ENCODE data around the gene MRPL44. TPM values are rescaled to one million over a fixed set of nuclear protein-coding genes. Genes with fewer than 3 reads are reported as not detected.
A peak's percentile ranks its signal among the peaks of the same experiment; 100 is the strongest.

The MRPL44 gene
- total and polyA plus RNA-seq, 2 experiments from 2014 or later, result 24.1 to 34.9 TPM

- 85 to 92% methylated on average over 7 of the region's 7 CpGs for WGBS, 2 experiments (ENCODE audit: low coverage in 1 of 2, low lambda C conversion rate in 2 of 2, missing lambda C conversion rate in 2 of 2)
- no peak for TF ChIP-seq EZH2 (IDR thresholded peaks at IDR 0.05; ENCODE audit: insufficient read depth, poor library complexity, severe bottlenecking)
- no peak for TF ChIP-seq EZH2phosphoT487 (IDR thresholded peaks at IDR 0.05; ENCODE audit: insufficient read depth, low read depth)
- Histone ChIP-seq H3K9ac (no peak overlapping the region), H3K27ac (no peak overlapping the region), H3K4me3 (no peak overlapping the region), H3K79me2 (ENCODE audit: insufficient read depth) (peaks cover 100% of the 10 kb centered on the region), H3K36me3 (ENCODE audit: low read depth) (no peaks in the 10 kb centered on the region), H3K9me2 (ENCODE audit: insufficient read depth) (no peaks in the 10 kb centered on the region), H2AFZ (no peak overlapping the region), H3K4me1 (ENCODE audit: insufficient read depth) (peaks cover 20% of the 10 kb centered on the region), H4K20me1 (ENCODE audit: insufficient read depth) (peaks cover 3% of the 10 kb centered on the region; the same call in 1 of the 2 replicates), H3K27me3 (replicated peaks; ENCODE audit: insufficient read depth) (no peaks in the 10 kb centered on the region), H3K9me3 (ENCODE audit: low read depth) (no peaks in the 10 kb centered on the region), H3F3A (ENCODE audit: insufficient read depth) (no peaks in the 10 kb centered on the region; the same call in 1 of the 2 replicates), H3K4me2 (ENCODE audit: unreplicated experiment) (no peak overlapping the region)
- in situ Hi-C loops (cut with MboI), result no loop called here
- DNase-seq, result no peak
Measured at GRCh38 chr2:223928113-223929006, 28.9 kb upstream of the MRPL44 start.

DNA sequence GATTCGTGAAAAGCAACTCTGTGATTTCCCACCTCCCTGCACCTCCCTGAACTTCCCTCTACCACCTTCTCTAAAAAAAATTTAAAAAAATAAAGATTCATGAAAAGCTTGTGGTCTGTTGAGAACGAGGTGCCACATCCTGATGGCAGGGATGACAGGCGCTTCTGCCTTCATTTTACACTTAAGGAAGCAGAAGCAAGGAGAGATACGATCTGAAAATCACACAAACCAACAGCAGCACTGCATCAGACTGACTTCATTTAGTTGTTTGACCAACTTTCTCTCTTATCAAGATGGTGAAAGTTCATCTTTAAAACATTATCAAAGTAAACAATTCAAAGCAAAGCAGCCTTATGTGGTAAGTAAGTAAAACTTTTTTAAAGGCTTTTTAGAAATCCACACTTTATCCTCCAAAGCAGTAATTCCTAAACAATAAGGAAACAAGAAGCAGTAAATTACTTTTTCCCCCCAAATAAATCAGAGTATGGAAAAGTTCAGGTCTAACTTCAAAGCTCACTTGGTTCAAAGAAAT, 27.6 kb upstream of the MRPL44 start:
- no peak for DNase-seq
- peaks cover 100% of the 10 kb centered on the region for H3K79me2 ChIP-seq (ENCODE audit: insufficient read depth)
- in situ Hi-C loops (cut with MboI), result no loop called here
- peaks cover 3% of the 10 kb centered on the region; the same call in 1 of the 2 replicates for H4K20me1 ChIP-seq (ENCODE audit: insufficient read depth)
- no peaks in the 10 kb centered on the region for H3K27me3 ChIP-seq (replicated peaks; ENCODE audit: insufficient read depth)
- H3K4me3 ChIP-seq, result no peak overlapping the region
- H2AFZ ChIP-seq, result no peak overlapping the region
- peaks cover 22% of the 10 kb centered on the region for H3K4me1 ChIP-seq (ENCODE audit: insufficient read depth)
- no peak for TF ChIP-seq EZH2phosphoT487 (IDR thresholded peaks at IDR 0.05; ENCODE audit: insufficient read depth, low read depth)
- TF ChIP-seq EZH2 (IDR thresholded peaks at IDR 0.05; ENCODE audit: insufficient read depth, poor library complexity, severe bottlenecking), result no peak
- H3F3A ChIP-seq (ENCODE audit: insufficient read depth), result no peaks in the 10 kb centered on the region
- no peak overlapping the region for H3K4me2 ChIP-seq (ENCODE audit: unreplicated experiment)
- H3K36me3 ChIP-seq (ENCODE audit: low read depth), result no peaks in the 10 kb centered on the region
- H3K9me2 ChIP-seq (ENCODE audit: insufficient read depth), result no peaks in the 10 kb centered on the region
- H3K27ac ChIP-seq, result no peak overlapping the region
- 65 to 67% methylated on average over 4 of the region's 4 CpGs for WGBS, 2 experiments (ENCODE audit: low coverage in 1 of 2, low lambda C conversion rate in 2 of 2, missing lambda C conversion rate in 2 of 2)
- H3K9ac ChIP-seq, result no peak overlapping the region
- no peaks in the 10 kb centered on the region for H3K9me3 ChIP-seq (ENCODE audit: low read depth)

- no peaks in the 10 kb centered on the region for H3K9me3 ChIP-seq (ENCODE audit: low read depth)
- 0 out of 2 replicates have a peak, but pooled peaks cover 2% of the 10 kb centered on the region for H3F3A ChIP-seq (ENCODE audit: insufficient read depth)
- peak; percentile 16 for DNase-seq
- 83 to 87% methylated on average over 23 of the region's 23 CpGs for WGBS, 2 experiments (ENCODE audit: low coverage in 1 of 2, low lambda C conversion rate in 2 of 2, missing lambda C conversion rate in 2 of 2)
- H3K36me3 ChIP-seq (ENCODE audit: low read depth), result no peaks in the 10 kb centered on the region
- H3K27ac ChIP-seq, result no peak overlapping the region
- H2AFZ ChIP-seq, result no peak overlapping the region
- H3K27me3 ChIP-seq (replicated peaks; ENCODE audit: insufficient read depth), result no peaks in the 10 kb centered on the region
- TF ChIP-seq EZH2 (IDR thresholded peaks at IDR 0.05; ENCODE audit: insufficient read depth, poor library complexity, severe bottlenecking) (no peak), EZH2phosphoT487 (IDR thresholded peaks at IDR 0.05; ENCODE audit: insufficient read depth, low read depth) (no peak)
- no peaks in the 10 kb centered on the region for H3K9me2 ChIP-seq (ENCODE audit: insufficient read depth)
- H4K20me1 ChIP-seq (ENCODE audit: insufficient read depth), result peaks cover 3% of the 10 kb centered on the region; the same call in 1 of the 2 replicates
- no peak overlapping the region for H3K4me3 ChIP-seq
- no peak overlapping the region for H3K9ac ChIP-seq
- H3K79me2 ChIP-seq (ENCODE audit: insufficient read depth), result peaks cover 100% of the 10 kb centered on the region
- H3K4me2 ChIP-seq (ENCODE audit: unreplicated experiment), result no peak overlapping the region
- H3K4me1 ChIP-seq (ENCODE audit: insufficient read depth), result peaks cover 19% of the 10 kb centered on the region
- in situ Hi-C loops (cut with MboI), result no loop called here
Measured at GRCh38 chr2:223930103-223930976, 26.9 kb upstream of the MRPL44 start.
